Fibroblast of skin of right biceps (primary cell): ENCODE data around the gene CAPN14.

Experiments used
- DNase-seq: peaks from one replicate; pipeline ENCODE4 v3.0.0-alpha.2; 2013

Gene CAPN14

DNA sequence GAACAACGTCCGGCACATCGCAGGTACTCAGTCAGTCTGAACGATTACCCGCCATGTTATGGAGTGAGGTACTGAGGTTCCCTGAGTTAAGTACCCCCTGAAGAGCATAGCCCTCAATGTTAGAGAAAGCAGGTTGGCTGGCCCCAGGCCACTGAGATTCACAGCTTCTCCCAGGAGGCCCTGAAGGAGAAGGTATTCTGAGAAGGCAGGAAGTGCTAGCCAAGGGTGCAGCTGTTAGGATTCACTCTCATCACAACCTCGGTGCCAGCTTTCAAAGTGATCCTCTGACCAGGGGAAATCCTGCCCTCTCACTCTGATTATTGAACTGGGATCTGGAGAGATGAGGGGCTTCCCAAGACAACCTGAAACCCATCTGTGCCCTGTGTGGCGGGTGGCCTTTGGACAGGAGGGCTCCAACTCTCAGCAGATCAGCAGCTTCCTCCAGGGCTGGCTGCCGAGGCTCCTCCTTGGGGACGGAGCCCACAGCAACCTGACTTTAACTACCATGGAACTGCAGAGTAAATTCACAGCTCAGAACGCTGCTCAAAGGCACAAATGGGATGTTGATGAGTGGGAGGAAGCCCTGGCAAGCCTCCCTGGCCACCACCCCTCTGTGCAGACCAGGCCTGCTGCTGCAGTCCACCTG is 24.4 kb upstream of the CAPN14 start:
- no peak for DNase-seq

DNA sequence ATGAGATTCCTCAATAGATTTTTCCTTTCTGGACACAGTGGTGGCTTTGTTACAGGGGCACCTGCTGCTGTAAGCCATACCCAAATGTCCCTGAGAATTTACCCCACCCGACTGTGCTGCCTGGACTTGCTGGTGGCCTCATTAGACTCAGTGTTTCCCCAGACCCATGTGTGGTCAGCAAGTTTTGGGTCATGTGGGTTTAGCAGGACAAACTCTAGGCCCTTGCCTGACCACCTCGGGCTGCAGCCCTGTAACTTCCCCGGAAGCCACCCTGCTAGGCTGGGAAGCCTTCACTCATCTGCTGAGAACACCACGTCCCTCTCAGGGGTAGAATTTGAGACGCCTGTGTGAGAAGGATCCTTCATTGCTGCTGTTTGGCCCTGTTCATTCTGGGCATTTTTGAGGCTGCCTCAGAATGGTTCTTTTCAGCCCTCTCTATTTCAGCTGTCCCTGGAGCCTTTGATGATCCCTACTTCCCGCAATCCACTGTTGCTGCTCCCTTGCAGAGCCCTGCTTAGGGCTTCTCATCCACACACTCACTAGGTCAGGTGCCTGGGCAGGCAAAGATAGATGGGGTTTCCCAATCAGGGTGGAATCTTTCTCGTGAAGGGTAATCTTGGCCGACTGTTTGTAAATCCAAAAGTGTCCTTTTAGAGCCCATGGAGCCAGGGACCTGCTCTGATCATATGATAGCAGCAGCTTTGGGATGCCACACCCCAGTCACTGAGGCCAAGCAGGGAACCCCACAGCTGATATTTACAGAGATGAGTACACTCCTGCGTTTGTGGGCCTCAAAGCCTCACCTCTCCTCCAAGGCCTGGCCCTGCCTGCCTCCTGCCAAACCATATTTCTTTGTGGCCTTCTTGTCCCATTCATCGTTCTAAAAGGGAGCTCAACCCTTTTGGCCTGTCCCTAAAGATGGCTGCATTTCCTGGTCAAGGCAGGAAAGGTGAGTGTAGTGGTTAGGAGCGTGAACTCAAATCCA is 23.4 kb upstream of the CAPN14 start:
- DNase-seq = no peak

DNA sequence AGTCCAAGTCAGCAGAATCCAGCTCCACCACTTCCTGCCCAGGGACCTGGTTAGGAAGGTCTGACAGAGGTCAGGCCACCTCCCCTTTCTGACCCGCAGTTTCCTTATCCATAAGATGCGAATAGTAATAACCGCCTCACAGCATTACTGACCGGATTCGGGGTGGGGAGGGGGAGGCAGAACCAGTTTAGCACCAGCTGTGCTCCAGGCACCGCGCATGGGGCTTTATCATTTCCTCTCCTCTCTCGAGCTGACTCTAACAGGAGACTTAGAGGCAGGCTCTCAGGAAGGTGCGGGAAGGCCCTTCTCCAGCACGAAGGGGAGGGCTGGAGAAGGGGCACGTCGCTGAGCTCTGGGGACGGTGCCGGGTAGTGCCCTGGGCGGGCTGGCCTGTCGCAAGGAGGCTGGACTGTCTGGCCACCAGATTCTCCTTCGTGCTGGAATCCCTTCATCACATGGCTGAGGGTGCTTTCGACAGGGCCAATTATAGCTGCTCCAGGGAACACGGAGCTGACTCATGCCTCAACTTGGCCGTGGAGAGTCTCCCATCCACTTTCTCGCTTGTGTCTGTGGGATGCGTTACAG is 22.4 kb upstream of the CAPN14 start:
- DNase-seq = peak; percentile 61

DNA sequence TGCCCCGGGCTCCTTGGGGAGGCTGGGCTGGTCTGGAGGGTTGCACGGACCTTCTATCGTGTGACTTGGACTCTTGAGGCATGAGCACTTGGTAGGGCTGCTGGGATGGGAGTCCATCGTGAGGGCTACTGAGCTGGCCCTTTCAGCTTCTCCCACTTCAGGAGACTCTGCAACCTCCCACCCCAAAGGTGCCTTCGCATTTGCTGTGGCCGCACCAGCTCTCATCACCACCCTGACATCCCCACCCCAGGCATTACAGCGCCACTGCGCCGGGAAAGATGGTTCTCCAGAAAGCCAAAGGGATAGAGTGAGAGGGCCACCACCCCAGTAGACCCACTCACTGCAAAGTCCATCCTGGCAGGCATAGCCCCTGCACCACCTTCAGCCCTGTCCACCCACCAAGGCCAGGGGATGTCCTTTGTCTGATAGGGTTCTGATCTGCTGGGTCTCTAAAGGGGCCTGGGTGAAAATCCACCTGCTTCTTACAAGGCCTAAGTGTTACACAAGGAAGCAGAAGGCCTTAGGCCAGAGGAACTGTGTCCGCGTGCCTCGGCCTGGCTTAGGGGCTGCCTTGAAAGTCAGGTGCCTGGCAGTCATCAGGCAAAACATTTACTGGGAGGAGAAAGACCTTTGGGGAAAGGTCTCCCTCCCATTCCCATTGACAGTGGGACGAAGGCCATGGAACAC is 21.7 kb upstream of the CAPN14 start:
- DNase-seq = no peak

DNA sequence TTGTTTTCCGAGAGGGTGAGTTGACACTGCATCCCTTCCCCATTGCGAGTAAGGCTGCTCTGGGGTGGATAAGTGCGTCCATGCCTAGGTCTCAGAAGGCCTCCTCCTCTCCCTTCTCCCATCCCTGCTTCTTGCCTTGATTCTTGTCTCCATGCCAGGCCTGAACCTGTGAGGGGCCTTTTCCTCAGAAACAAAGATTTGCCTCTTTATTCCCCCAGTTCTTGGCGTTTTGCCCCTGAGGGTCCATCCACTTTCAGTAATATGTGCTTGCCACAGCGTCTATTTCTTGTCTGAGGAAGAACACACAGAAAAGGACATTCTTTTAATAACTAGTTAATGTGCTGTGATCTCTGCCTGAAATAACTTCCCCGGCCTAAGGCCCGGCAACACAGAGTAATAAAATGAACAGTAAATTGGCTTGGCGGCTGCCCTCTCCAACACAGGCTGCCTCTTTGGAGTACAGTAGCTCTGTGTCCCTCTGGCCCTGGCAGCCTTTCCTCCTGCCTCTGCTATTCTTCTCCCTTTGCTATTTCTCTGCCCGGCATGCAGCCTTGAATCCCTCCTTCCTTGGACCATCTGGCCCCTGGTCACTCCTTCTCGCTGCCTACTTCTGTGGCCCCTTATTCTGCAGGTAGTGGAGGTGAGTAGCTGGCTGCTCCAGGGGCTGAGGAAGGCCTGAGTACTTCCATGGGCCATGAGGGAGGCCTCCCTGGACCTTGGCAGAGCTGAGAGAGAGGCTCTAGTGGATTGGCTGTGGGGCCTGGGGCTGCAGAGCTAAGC is 21.0 kb upstream of the CAPN14 start:
- DNase-seq = no peak

DNA sequence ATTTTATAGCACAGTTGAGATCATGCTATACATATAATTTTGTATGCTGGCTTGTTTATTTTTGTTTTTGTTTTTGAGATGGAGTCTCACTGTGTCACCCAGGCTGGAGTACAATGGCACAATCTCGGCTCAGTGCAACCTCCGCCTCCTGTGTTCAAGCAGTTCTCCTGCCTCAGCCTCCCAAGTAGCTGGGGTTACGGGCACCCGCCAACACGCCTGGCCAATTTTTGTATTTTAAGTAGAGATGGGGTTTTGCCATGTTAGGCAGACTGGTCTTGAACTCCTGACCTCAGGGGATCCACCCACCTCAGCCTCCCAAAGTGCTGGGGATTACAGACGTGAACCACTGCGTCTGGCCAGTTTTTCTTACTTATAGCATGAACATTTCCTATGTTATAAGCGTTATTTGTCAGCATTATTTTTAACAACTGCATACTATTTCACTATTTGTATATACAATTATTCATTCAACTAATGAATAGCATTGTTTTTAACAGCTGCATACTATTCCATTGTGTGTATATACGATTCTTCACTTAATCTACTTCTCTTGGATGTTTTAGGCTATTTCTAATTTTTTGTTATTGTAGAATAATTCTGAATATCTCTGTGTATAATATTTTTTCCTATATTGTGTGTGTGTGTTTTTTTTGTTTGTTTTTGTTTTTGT is 20.2 kb upstream of the CAPN14 start:
- no peak for DNase-seq

DNA sequence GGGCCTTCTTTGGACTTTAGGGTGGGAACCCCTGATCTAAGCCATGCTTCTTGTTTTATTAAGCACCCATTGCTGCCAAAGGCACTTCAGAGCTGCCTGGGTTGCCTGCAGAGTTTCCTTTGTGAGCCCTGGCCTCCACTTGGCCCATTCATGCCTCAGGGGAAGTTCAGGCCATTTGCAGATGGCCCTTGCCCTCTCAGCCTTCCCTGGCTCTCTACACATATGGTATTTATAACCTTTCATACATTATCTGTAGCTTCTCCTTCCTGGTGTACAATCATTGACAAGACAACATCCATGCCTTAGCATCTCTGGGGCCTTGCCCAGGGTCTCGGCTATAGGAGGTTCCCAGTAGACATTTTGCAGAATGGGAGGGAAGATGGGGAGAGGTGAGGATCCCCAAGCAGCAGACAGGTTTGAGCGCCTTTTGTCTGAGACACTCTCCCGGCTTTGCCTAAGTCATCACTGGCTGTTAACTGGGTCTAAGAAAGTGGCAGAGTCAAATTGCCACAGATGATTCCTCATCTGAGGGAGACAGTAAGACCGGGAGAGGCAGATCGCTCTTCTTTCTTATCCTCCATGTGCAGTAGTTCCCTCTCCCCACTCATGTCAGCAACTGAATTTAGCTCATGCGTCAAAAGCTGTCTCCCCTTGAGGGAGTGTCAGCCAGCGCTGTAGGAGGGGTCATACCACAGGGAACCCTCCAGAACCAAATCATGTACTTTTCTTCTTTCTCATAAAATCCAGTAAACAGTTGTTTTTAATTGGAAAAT is 19.3 kb upstream of the CAPN14 start:
- no peak for DNase-seq

DNA sequence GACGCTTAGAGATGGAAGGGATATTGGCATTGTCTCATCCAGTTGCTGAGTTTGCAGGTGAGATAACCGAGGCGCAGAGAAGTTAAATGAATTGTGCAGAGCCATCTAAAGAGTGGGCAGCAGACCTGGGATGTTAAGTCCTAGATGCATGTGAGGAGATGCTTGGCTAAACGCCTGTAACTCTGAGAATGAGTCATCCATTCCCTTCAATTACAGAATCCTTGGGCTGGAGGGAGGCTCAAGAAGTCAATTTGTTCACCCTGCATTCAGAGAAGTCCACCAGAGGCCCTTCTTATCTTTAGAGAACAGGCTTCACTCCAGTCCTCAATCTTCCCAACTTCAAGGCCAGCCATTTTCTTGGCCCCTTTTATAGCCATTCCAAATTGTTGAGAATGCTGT is 18.2 kb upstream of the CAPN14 start:
- peak; percentile 90 for DNase-seq

DNA sequence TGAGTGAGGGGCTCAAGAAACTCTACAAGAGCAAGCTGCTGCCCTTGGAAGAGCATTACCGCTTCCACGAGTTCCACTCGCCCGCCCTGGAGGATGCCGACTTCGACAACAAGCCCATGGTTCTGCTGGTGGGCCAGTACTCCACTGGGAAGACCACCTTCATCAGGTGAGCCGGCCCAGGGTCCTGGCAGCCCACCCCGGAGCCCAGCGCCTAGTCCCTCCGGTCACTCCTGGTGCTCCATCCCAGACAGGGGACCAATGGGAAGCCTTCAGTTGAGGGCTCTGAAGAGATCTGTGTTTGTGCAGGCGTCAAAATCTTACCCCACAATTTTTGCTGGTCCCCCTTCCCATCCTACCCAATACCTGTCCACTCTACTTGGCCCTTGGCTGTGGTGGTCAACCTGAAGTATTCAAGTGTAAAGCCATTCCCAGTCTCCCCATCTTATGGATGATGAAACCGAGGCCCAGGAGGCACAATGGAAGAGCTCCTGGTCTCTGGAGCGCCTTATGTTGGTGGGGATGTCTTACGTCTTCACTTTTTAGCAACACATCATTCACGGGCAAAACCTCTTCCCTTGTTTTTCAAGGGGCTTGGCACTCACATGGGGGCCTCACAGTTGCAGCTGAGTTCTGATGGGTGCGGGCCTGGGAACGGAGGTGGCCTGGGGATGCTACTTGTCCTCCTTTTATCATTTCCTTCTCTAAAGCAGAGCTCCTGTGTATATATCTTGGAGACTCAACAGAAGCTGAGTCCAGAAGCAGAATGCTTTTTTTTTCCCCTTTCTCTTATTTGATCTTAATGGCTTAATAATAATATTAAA is 17.6 kb upstream of the CAPN14 start:
- no peak for DNase-seq

DNA sequence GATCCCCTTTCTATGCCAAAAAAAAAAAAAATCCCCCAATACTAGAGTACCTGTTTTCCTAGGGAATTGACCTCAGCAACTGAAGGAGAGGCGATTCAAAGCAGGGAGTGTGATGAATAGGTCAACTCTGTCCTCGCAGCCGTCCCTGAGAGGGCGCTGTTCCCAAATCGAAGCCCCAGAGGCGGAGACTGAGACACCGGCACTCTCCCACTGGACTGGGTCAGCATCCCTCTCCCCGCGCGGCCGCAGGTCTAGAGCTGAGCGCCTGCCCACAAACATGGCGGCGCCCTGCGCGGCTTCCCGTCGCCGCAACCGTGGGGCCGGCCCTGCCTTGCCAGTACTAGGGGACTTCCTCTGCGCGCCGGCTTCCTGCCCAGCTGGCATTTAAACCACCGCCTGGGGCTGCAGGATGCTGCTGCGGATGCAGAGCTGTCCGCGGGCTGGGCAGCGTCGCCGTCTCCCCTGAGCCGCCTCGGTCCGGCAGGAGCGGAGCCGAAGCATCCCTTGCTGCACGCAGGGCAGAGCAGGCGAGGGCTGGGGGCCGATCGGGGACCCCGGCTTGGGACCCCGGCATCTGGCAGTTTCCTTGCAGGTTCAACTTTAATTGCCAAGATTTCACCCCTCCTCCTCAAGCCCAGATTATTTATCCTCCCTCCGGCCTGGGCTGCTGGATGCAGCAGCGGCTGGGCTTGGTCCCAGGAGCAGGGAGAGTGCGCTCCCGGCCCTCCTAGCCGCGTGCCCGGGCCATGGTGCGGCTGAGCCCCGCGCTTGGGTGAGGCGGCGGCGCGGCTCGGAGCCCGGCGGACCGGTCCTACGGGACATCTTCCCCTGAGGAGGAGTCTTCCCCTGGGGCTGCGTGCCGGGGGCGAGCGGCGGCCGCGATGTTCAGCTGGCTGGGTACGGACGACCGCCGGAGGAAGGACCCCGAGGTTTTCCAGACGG is 16.7 kb upstream of the CAPN14 start, which contains the start of gene EHD3:
EHD3 (plus strand) TSS at position 412 of the 942 bp plus-strand sequence; CDS start at position 882, 470 bp downstream.
- DNase-seq = peak; percentile 93

DNA sequence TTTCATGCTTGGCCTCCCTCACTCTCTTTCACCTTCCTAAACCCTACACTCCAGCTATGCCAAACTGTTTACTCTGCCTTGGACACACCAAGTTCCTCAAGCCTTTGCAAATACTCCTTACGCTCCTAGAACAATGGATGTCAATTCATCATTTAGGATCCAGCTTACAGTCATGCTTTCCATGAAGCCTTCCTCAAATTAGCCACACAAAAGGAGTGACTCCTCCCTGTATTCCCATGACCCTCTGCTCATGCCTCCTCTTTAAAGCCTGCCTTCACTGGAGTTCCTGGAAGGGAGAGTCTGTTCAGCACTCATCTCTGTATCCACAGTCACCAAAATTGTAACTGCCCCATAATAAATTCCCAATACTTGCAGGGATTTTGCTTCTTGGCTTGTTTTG is 15.9 kb upstream of the CAPN14 start:
- peak; percentile 21 for DNase-seq

DNA sequence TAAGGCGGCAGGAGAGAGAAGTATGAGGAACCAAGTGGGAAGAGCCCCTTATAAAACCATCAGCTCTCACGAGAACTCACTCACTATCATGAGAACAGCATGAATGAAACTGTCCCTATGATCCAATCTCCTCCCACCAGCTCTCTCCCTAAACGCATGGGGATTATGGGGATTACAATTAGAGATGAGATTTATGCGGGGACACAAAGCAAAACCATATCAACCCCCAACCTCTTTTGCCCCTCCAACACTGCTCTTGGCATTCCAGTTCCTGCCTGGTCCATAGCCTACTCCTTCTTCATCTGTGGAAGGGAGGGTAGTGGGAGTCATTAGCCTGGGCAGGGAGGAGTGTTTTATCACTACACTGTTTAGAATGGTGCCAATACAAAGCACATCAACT is 15.3 kb upstream of the CAPN14 start:
- DNase-seq = no peak

DNA sequence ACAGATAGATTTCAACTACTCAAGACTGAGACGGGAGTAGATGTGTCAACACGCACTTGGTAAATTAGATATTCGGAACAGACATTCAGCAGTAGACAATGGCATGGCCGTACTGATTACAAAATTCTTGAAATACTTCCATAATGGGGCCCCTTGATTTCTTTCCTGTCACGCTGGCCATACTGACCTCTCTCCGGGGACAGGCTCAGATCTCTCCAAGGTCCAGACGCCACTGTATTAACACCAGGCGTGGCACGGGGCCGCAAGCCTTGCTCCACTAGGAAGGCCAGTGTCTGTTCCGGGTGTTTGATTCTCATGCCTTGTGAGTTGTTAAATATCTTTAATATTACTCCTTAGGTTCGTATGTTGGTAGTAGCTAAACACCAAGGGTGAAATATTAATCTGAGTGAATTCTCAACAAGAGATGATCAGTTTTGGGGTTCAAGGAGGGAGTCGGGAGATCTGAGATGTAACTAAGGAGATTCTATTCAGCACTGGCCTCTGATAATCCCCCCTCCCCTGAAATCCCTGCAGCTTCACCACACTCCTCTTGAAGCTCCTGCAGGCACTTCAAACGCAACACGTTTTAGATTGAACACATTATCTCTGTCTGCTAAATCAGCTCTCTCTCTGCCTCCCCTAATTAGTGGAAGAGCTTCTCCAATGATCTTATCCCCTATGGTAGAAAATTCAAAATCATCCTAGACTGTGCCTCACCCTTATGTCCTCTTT is 14.4 kb upstream of the CAPN14 start:
- DNase-seq = no peak

DNA sequence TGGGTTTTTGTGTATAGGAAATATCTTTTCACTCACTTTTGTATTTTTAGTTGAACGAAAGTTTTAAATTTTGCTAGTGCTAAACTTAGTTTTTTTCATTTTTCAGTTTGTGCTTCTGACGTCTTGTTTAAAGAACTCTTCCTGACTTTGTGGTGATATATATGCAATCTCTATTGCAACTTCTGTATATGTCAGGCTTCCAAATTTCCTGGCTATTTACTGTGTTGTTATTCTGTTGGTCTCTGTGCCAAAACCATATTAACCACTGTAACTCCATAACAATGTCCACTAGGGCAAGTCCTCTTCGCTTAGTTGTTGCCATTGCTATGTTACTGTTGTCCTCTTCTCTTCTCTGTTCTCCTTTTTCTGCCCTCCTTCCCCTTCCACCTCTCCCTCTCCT is 13.4 kb upstream of the CAPN14 start:
- no peak for DNase-seq

DNA sequence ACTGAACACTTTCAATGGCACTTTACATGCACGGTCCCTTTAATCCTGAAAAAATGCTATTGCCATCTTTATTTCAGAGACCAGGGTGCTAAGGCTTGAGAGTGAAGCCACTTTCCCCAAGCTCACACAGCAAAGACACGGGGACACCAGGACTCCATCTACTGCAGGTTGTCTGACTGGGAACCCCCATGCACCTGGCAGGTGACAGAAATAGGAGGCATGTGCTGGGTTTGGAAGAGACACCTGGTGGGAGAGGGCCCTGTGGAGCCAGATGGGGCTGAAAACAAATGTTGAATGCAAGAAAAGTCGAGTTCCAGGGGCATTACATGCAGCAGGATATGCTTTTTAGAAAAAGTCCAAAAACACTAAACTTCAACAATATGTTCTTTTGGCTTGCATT is 11.4 kb upstream of the CAPN14 start:
- DNase-seq = no peak

DNA sequence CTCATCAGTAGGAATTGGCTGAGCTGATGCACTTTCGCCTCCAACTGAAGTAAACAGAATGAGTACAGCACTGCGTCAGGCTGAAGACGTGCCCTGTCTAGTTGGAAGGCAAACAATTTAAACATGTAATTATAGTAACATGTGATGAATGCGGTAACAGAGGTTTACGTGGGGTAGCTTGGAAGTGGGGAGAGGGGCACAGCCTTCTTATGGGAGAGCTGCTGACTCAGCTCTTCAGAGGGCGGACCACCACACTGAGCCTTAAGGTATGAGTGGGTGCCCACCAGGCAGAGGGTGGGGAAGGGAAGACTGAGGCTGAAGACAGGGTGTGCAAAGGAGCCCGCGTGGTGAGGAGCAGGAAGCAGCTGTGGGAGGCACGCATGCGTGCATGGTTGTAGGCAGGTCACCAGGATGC is 10.4 kb upstream of the CAPN14 start:
- DNase-seq = no peak

DNA sequence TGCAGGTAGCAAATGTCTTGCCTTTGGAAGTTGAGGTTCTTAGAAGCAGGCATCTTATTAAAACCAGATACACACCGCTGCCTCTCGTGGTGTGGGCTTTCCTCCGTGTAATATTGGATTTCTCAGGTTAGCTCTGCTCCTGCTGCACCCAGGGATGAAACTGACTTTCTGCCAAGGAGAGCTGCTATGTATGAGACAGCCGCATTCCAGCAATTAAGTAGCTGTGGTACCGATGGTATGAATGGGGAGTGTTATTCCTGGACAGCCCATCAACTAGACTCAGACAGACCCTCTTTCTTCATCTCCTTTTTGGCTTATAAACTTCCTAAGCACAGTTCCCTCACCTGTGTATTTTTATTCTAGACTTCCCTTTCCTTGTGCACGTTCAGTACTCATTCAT is 9.8 kb upstream of the CAPN14 start:
- DNase-seq = peak; percentile 21

DNA sequence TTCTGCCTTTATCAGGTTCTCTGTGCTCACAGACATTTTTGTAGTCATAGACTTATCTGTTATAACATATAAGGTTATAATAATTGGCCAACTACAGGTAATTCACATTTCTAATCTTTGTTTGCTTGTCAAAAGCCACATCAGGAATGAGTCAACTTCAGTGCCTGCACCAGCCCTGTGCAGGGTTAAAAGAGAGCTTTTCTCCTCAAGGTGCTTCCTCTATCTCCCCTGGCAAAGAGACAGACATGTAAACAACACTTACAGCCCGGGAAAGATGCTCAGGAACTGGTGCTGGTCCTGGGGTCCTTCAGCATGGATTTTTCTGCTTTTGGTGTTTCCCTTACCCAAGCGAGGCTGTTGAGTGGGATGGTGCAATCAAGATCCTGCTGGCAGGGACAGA is 9.0 kb upstream of the CAPN14 start:
- no peak for DNase-seq
